B cell (primary cell): ENCODE measurements around the gene AQP3. TPM values are rescaled to one million over a fixed set of nuclear protein-coding genes. Genes with fewer than 3 reads are reported as not detected.

ENCODE experiments used
- ATAC-seq: fragments of 200-7000 bp; cut with Tn5 transposase; one replicate; pipeline ENCODE4 v1.10.0; 2021; ENCODE audit warnings: low read depth, mild to moderate bottlenecking, moderate number of reproducible peaks, moderate library complexity
- CTCF ChIA-PET: fragments of 350-600 bp; sonication (Branson Sonifier 250); formaldehyde crosslinking; loops from one replicate; lab custom pipeline; 2021; ENCODE audit warnings: antibody characterized with exemption, inconsistent platforms; lab: Charles Lee
- POLR2A ChIA-PET: fragments of 350-600 bp; sonication (Branson Sonifier 250); formaldehyde crosslinking; loops from one replicate; lab custom pipeline; 2021; ENCODE audit warnings: antibody characterized with exemption; lab: Charles Lee
- DNase-seq: peaks from one replicate; pipeline ENCODE4 v3.0.0; 2013
- H2AFZ ChIP-seq: 2 replicates; pipeline ENCODE4 v1.6.1; 2012; ENCODE audit warnings: mild to moderate bottlenecking, low read depth, low read length; ENCODE audit not compliant: insufficient read depth, poor library complexity, severe bottlenecking
- H3K27ac ChIP-seq, 2 donors: 1 replicate in 1 of 2; 2 replicates in 1 of 2; pipeline ENCODE4 v1.5.1; 2012 to 2013; ENCODE audit warnings: low read length in 2 of 2, mild to moderate bottlenecking in 2 of 2, moderate library complexity in 1 of 2
- H3K27me3 ChIP-seq, 4 experiments: fragments of 200-600 bp in 1 of 4; sonication (generic) in 1 of 4; replicated peaks in 1 of 4; 1 replicate in 2 of 4; 2 replicates in 2 of 4; pipeline versions ENCODE4 v1.6.1 to v1.7.0; 2013 to 2016; ENCODE audit warnings: low read length in 3 of 4, mild to moderate bottlenecking in 2 of 4, mixed read lengths in 1 of 4, moderate library complexity in 1 of 4; ENCODE audit not compliant: insufficient read depth in 4 of 4, control insufficient read depth in 3 of 4; ENCODE audit errors: control extremely low read depth in 1 of 4
- H3K36me3 ChIP-seq, 2 experiments: replicated peaks in 1 of 2; 1 replicate in 1 of 2; 2 replicates in 1 of 2; pipeline versions ENCODE4 v1.6.1 to v1.7.1; 2013; ENCODE audit warnings: low read length in 1 of 2; ENCODE audit not compliant: insufficient read depth in 2 of 2, control insufficient read depth in 1 of 2; ENCODE audit errors: control extremely low read depth in 1 of 2, extremely low read depth in 1 of 2
- H3K4me1 ChIP-seq, 2 donors: fragments of 200-600 bp in 1 of 2; sonication (generic) in 1 of 2; 1 replicate in 1 of 2; 2 replicates in 1 of 2; pipeline versions ENCODE4 v1.5.1 to v1.6.1; 2013 to 2017; ENCODE audit warnings: low read length in 2 of 2; ENCODE audit not compliant: control insufficient read depth in 2 of 2, insufficient read depth in 2 of 2
- H3K4me2 ChIP-seq: replicated peaks from 2 replicates; pipeline ENCODE3; 2012; ENCODE audit warnings: mild to moderate bottlenecking, low read depth, low read length; ENCODE audit not compliant: poor library complexity, severe bottlenecking
- H3K4me3 ChIP-seq, 5 experiments: fragments of 200-600 bp in 1 of 5; sonication (generic) in 1 of 5; 1 replicate in 3 of 5; 2 replicates in 2 of 5; pipeline versions ENCODE4 v1.5.1 to v1.7.0; 2011 to 2016; ENCODE audit warnings: low read length in 4 of 5, mild to moderate bottlenecking in 4 of 5, low read depth in 2 of 5, control low read depth in 1 of 5, moderate library complexity in 1 of 5; ENCODE audit not compliant: insufficient read depth in 1 of 5; ENCODE audit errors: control extremely low read depth in 1 of 5, extremely low read depth in 1 of 5
- H3K79me2 ChIP-seq: fragments of 200-600 bp; sonication (generic); one replicate; pipeline ENCODE4 v1.6.0; 2016; ENCODE audit warnings: low read length; ENCODE audit not compliant: control insufficient read depth, insufficient read depth
- H3K9ac ChIP-seq: fragments of 200-600 bp; sonication (generic); 2 replicates; pipeline ENCODE4 v1.6.1; 2017; ENCODE audit warnings: mild to moderate bottlenecking, low read length, moderate library complexity
- H3K9me3 ChIP-seq, 3 donors: one replicate each; pipeline versions ENCODE4 v1.6.1 to v1.7.1; 2013; ENCODE audit warnings: low read length in 2 of 3; ENCODE audit not compliant: control insufficient read depth in 2 of 3, insufficient read depth in 1 of 3; ENCODE audit errors: control extremely low read depth in 1 of 3
- H4K20me1 ChIP-seq: 2 replicates; pipeline ENCODE4 v1.6.0; 2012; ENCODE audit warnings: mild to moderate bottlenecking, low read length; ENCODE audit not compliant: insufficient read depth, control insufficient read depth, poor library complexity, severe bottlenecking
- H3K27ac Mint-ChIP-seq: one replicate; pipeline ENCODE4 v1.8.0; 2021; ENCODE audit warnings: mixed read lengths
- H3K27me3 Mint-ChIP-seq: one replicate; pipeline ENCODE4 v1.8.0; 2021; ENCODE audit warnings: mixed read lengths
- H3K4me1 Mint-ChIP-seq: one replicate; pipeline ENCODE4 v1.8.0; 2021; ENCODE audit warnings: mixed read lengths
- H3K4me3 Mint-ChIP-seq: one replicate; pipeline ENCODE4 v1.8.0; 2021; ENCODE audit warnings: mixed read lengths
- H3K9me3 Mint-ChIP-seq: one replicate; pipeline ENCODE4 v1.8.0; 2022; ENCODE audit warnings: mixed read lengths; ENCODE audit not compliant: insufficient read depth
- EZH2 ChIP-seq: IDR thresholded peaks from 2 replicates; pipeline ENCODE4 v1.6.1; 2012; ENCODE audit warnings: borderline replicate concordance, low read depth, mild to moderate bottlenecking, moderate library complexity, low read length; ENCODE audit not compliant: insufficient read depth, poor library complexity, severe bottlenecking
- WGBS: methylation state at CpG from one replicate; pipeline ENCODE4 v1.1.5; 2013; ENCODE audit warnings: missing lambda C conversion rate; ENCODE audit not compliant: insufficient coverage; 5-methylcytosine and 5-hydroxymethylcytosine counted together
- intact Hi-C: fragments of 100-400 bp; cut with micrococcal nuclease; formaldehyde crosslinking; loops from one replicate; pipeline ENCODE4 v1.10.0; 2022
- polyA plus RNA-seq: library from polyadenylated mRNA; depleted of rRNA; stranded (reverse); fragments of >200 nt; gene quantifications from 2 replicates; pipeline ENCODE4 v1.2.3, GENCODE V29; 2012
- total RNA-seq, 2 donors: library from RNA; stranded (reverse); fragments of 120-200 nt in 1 of 2; gene quantifications; 1 replicate in 1 of 2; 2 replicates in 1 of 2; pipeline versions ENCODE4 v1.2.3 to v1.2.4, GENCODE V29; 2013 to 2022
- TF ChIP-seq, protein P1 (sequence below): fragments of 200-600 bp; IDR thresholded peaks from one replicate; pipeline ENCODE4 v1.8.0; 2022; ENCODE audit warnings: antibody characterized with exemption, mild to moderate bottlenecking

AQP3 gene
- total and polyA plus RNA-seq, 2 donors (not counting 1 experiment from before 2014, with no cell fraction given), result 1.8 to 10.0 TPM

DNA sequence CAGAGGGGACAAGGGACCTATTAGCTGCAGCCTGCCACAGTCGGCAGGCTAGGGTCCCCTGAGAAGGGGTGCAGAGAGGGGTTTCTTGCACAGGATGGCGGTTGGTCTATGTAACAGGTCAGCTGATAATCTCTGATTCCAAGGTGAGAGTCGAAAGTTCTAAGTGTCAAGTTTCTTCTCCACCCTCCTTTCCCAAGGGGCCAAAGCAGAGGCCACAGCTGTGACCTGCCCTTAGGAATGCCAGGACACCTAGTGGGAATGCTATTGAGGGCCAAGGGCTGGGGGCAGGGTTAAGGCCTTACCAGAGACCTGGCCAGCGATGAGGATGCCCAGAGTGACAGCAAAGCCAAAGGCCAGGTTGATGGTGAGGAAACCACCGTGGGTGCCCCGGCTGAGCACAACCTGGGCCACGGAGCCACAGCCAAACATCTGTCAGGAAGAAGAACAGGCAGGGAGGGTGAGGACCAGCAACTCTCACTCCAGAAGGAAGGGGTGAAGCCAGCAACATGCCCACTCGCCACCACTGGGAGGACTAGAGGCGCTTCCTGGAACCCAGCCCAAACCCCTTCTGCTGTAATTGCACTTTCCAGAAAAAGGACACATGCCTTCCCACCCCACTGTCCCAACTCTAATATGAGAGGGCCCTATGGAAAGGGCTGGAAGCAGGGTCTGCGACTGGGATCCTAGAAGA is 3.8 kb downstream of the AQP3 start:
- DNase-seq, result no peak
- no peaks in the 10 kb centered on the region for H3K36me3 ChIP-seq
- Mint-ChIP-seq H3K4me3 (no peak overlapping the region), H3K27me3 (peaks cover 8% of the 10 kb centered on the region), H3K4me1 (peaks cover 24% of the 10 kb centered on the region), H3K9me3 (no peaks in the 10 kb centered on the region), H3K27ac (no peak overlapping the region)
- H3K79me2 ChIP-seq, result no peaks in the 10 kb centered on the region
- H3K9ac ChIP-seq, result no peak overlapping the region
- H3K4me3 ChIP-seq, result no peak overlapping the region
- TF ChIP-seq EZH2, result no peak
- TF ChIP-seq, protein P1, sequence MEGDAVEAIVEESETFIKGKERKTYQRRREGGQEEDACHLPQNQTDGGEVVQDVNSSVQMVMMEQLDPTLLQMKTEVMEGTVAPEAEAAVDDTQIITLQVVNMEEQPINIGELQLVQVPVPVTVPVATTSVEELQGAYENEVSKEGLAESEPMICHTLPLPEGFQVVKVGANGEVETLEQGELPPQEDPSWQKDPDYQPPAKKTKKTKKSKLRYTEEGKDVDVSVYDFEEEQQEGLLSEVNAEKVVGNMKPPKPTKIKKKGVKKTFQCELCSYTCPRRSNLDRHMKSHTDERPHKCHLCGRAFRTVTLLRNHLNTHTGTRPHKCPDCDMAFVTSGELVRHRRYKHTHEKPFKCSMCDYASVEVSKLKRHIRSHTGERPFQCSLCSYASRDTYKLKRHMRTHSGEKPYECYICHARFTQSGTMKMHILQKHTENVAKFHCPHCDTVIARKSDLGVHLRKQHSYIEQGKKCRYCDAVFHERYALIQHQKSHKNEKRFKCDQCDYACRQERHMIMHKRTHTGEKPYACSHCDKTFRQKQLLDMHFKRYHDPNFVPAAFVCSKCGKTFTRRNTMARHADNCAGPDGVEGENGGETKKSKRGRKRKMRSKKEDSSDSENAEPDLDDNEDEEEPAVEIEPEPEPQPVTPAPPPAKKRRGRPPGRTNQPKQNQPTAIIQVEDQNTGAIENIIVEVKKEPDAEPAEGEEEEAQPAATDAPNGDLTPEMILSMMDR, result no peak
- peaks cover 21 to 22% of the 10 kb centered on the region in 2 donors for H3K4me1 ChIP-seq
- ATAC-seq, result no peak
- H4K20me1 ChIP-seq, result no peaks in the 10 kb centered on the region
- no peak overlapping the region for H3K27ac ChIP-seq
- WGBS, result 76% methylated on average over 6 of the region's 10 CpGs
- no peak overlapping the region for H3K4me2 ChIP-seq
- intact Hi-C loops, result no loop called here
- ChIA-PET POLR2A (no interaction called here), CTCF (interaction anchor here (1.3 kb wide), 1 partner anchor 22 kb away, joined by 3 read pairs; no protein-coding TSS in a partner anchor)
- H3K9me3 ChIP-seq, result no peaks in the 10 kb centered on the region
- no peak overlapping the region for H2AFZ ChIP-seq
- H3K27me3 ChIP-seq, result peaks cover 0 to 9% (median 0%) of the 10 kb centered on the region in 4 experiments

DNA sequence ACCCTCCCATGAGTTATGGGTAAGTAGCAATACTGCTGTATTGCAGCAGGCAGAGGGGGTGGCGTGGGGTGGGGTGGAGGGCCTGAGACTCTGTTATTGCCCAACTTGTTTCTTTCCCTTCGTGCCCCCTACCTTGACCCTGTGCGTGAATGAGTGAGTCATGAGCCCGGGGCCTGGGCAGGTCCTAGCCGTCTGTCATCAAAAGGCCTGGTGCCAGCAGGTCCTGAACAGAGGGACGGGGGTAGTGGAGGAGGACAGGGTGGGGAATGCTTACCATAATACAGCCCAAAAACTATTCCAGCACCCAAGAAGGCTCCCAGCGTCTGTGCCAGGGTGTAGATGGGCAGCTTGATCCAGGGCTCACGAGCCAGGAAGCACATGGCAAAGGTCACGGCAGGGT is 4.3 kb downstream of the AQP3 start:
- no peak overlapping the region for H3K27ac ChIP-seq
- no peak overlapping the region for H3K27ac Mint-ChIP-seq
- ChIA-PET POLR2A (no interaction called here), CTCF (no interaction called here)
- TF ChIP-seq, protein P1, result no peak
- TF ChIP-seq EZH2, result no peak
- H3K4me1 Mint-ChIP-seq, result peaks cover 24% of the 10 kb centered on the region
- H3K4me1 ChIP-seq, result peaks cover 20 to 22% of the 10 kb centered on the region in 2 donors
- H3K9ac ChIP-seq, result no peak overlapping the region
- intact Hi-C loops, result no loop called here
- DNase-seq (no peak), ATAC-seq (no peak)
- H3K4me3 ChIP-seq, result no peak overlapping the region
- peaks cover 8% of the 10 kb centered on the region for H3K27me3 Mint-ChIP-seq
- H3K9me3 ChIP-seq, result no peaks in the 10 kb centered on the region
- no peaks in the 10 kb centered on the region for H3K36me3 ChIP-seq
- H4K20me1 ChIP-seq, result no peaks in the 10 kb centered on the region
- H3K27me3 ChIP-seq, result peaks cover 0 to 5% (median 0%) of the 10 kb centered on the region in 4 experiments
- no peak overlapping the region for H3K4me3 Mint-ChIP-seq
- H3K79me2 ChIP-seq, result no peaks in the 10 kb centered on the region
- no peaks in the 10 kb centered on the region for H3K9me3 Mint-ChIP-seq
- no peak overlapping the region for H2AFZ ChIP-seq
- H3K4me2 ChIP-seq, result no peak overlapping the region
- 98% methylated on average over 5 of the region's 9 CpGs for WGBS
